Gastroesophageal sphincter (tissue), 4 donors: ENCODE results near the gene PREX1. TPM values are rescaled to one million over a fixed set of nuclear protein-coding genes. Genes with fewer than 3 reads are reported as not detected.

Source experiments
- ATAC-seq: fragments of 150-250 bp; one replicate; pipeline ENCODE4 v1.9.1; 2016; ENCODE audit warnings: mild to moderate bottlenecking, moderate library complexity
- H3K27ac ChIP-seq, 4 donors: fragments of 200-600 bp; sonication (generic) in 3 of 4; 1 replicate in 3 of 4; 2 replicates in 1 of 4; pipeline ENCODE4 v1.5.1; 2016 to 2019
- H3K27me3 ChIP-seq: fragments of 200-600 bp; sonication (generic); one replicate; pipeline ENCODE4 v1.5.1; 2019
- H3K36me3 ChIP-seq, 2 donors: fragments of 200-600 bp; sonication (generic); one replicate each; pipeline ENCODE4 v1.5.1; 2019; ENCODE audit warnings: control low read depth in 1 of 2
- H3K4me1 ChIP-seq, 3 donors: fragments of 200-600 bp; sonication (generic); 1 replicate in 2 of 3; 2 replicates in 1 of 3; pipeline ENCODE4 v1.5.1; 2016 to 2019; ENCODE audit warnings: control low read depth in 2 of 3
- H3K4me3 ChIP-seq, 2 donors: fragments of 200-600 bp; sonication (generic); one replicate each; pipeline ENCODE4 v1.5.1; 2019; ENCODE audit warnings: mild to moderate bottlenecking in 1 of 2, moderate library complexity in 1 of 2
- H3K9me3 ChIP-seq, 3 donors: fragments of 200-600 bp; sonication (generic); one replicate each; pipeline ENCODE4 v1.5.1; 2017 to 2019; ENCODE audit warnings: control low read depth in 2 of 3
- CTCF ChIP-seq, 4 experiments: fragments of 200-600 bp in 2 of 4; fragments of 450-650 bp in 2 of 4; sonication (generic) in 1 of 4; IDR thresholded peaks; one replicate each; pipeline ENCODE4 v1.5.1; 2017 to 2019; ENCODE audit warnings: antibody characterized with exemption in 4 of 4, mild to moderate bottlenecking in 2 of 4, moderate library complexity in 2 of 4
- EP300 ChIP-seq: sonication (generic); formaldehyde crosslinking; IDR thresholded peaks from one replicate; pipeline ENCODE4 v1.6.1; 2017; ENCODE audit warnings: antibody characterized with exemption, mild to moderate bottlenecking
- POLR2A ChIP-seq, 2 donors: fragments of 450-650 bp; IDR thresholded peaks; one replicate each; pipeline ENCODE4 v1.6.1; 2017; ENCODE audit warnings: antibody characterized with exemption in 2 of 2, mild to moderate bottlenecking in 2 of 2, moderate library complexity in 1 of 2
- POLR2AphosphoS5 ChIP-seq: sonication (generic); formaldehyde crosslinking; IDR thresholded peaks from one replicate; pipeline ENCODE4 v1.6.1; 2017; ENCODE audit warnings: antibody characterized with exemption
- WGBS, 2 donors: methylation state at CpG; one replicate each; pipeline ENCODE4 v1.1.5; 2018; ENCODE audit warnings: low coverage in 1 of 2; 5-methylcytosine and 5-hydroxymethylcytosine counted together
- total RNA-seq, 4 donors: library from RNA; depleted of rRNA; stranded (reverse); fragments of >200 nt; gene quantifications; one replicate each; pipeline ENCODE4 v1.1.0, GENCODE V29; 2016

PREX1 gene
- total RNA-seq, 4 donors from 2014 or later, result 16.3 to 35.7 (median 20.0) TPM

GRCh38 chr20:48794360-48794759 lies 33.4 kb downstream of the PREX1 start:
- Histone ChIP-seq H3K27ac (no peak overlapping the region), H3K4me3 (no peak overlapping the region), H3K9me3 (no peaks in the 10 kb centered on the region), H3K27me3 (peaks cover 7% of the 10 kb centered on the region), H3K4me1 (peaks cover 0 to 50% (median 9%) of the 10 kb centered on the region in 3 donors), H3K36me3 (no peaks in the 10 kb centered on the region)
- no peak for TF ChIP-seq EP300
- TF ChIP-seq CTCF (IDR thresholded peaks at IDR 0.05), result no peak
- TF ChIP-seq POLR2A (IDR thresholded peaks at IDR 0.05), result no peak
- TF ChIP-seq POLR2AphosphoS5, result no peak
- no peak for ATAC-seq
- WGBS, 2 donors, result 40% methylated on average over 2 of the region's 5 CpGs; no CpG with 5 or more reads in 1 of the 2 donors

DNA sequence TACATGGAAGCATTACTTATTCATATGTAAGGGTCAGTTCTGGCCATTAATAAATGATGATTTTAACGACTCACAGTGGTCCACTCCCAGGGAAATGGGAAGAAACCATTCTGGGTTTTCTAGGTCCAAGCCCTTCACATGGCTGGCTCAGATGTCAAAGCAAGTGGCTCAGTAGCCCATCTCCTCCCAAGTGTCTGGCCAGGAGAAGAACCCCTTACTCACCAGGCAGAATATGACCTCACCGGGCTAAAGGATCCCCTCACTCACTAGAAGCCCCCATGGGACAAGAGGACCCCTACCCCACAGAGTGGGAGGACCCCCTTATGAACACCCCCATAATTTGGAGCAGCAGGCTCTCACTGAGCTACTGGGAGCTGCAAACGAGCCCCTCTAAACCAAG lies 34.0 kb downstream of the PREX1 start:
- WGBS, 2 donors, result no CpG with 5 or more reads among the region's 3 CpGs
- ATAC-seq, result no peak
- Histone ChIP-seq H3K9me3 (no peaks in the 10 kb centered on the region), H3K27me3 (peaks cover 7% of the 10 kb centered on the region), H3K4me1 (peaks cover 0 to 50% (median 9%) of the 10 kb centered on the region in 3 donors), H3K4me3 (no peak overlapping the region), H3K36me3 (no peaks in the 10 kb centered on the region), H3K27ac (no peak overlapping the region)
- no peak for TF ChIP-seq POLR2AphosphoS5
- TF ChIP-seq CTCF (IDR thresholded peaks at IDR 0.05), result no peak
- no peak for TF ChIP-seq POLR2A (IDR thresholded peaks at IDR 0.05)
- TF ChIP-seq EP300, result no peak

DNA sequence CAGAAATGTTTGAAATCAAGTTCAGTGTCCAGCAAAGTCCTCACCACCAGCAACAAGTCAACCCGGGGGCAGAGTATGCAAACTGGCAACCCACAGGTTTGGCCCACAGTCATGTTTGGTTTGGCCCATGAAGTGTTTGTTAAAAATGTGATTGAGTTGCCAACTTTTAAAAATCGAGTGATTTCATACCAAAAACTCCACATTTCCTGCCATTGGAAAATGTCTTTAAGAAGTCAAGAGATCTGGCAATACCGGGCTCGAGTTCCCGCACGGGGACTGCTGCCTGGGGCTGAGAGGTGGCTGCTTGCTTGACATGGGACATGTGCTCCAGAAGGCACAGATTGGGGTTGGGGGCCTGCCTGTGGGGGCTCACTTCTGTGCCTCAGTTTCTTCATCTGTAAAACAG lies 36.1 kb downstream of the PREX1 start:
- no peak for ATAC-seq
- no peaks in the 10 kb centered on the region for H3K9me3 ChIP-seq
- TF ChIP-seq EP300 (no peak), POLR2AphosphoS5 (no peak)
- no peak overlapping the region for H3K27ac ChIP-seq
- H3K4me1 ChIP-seq, result peaks cover 0 to 48% (median 9%) of the 10 kb centered on the region in 3 donors
- H3K27me3 ChIP-seq, result peaks cover 7% of the 10 kb centered on the region
- 40 to 48% methylated on average over 2 to 6 of the region's 6 CpGs for WGBS, 2 donors
- no peaks in the 10 kb centered on the region for H3K36me3 ChIP-seq
- no peak overlapping the region for H3K4me3 ChIP-seq

- peaks cover 0 to 55% (median 9%) of the 10 kb centered on the region in 3 donors for H3K4me1 ChIP-seq
- H3K4me3 ChIP-seq, result no peak overlapping the region
- no peaks in the 10 kb centered on the region for H3K9me3 ChIP-seq
- H3K27ac ChIP-seq, result no peak overlapping the region
- no peak for TF ChIP-seq CTCF (IDR thresholded peaks at IDR 0.05)
- no peak for TF ChIP-seq POLR2AphosphoS5
- no peak for TF ChIP-seq EP300
- no peak for TF ChIP-seq POLR2A (IDR thresholded peaks at IDR 0.05)
- peaks cover 9% of the 10 kb centered on the region for H3K27me3 ChIP-seq
- ATAC-seq, result no peak
- 43 to 80% methylated on average over 1 to 9 of the region's 11 CpGs for WGBS, 2 donors
- H3K36me3 ChIP-seq, result no peaks in the 10 kb centered on the region
Observed at GRCh38 chr20:48791014-48791413, 36.8 kb downstream of the PREX1 start.

DNA sequence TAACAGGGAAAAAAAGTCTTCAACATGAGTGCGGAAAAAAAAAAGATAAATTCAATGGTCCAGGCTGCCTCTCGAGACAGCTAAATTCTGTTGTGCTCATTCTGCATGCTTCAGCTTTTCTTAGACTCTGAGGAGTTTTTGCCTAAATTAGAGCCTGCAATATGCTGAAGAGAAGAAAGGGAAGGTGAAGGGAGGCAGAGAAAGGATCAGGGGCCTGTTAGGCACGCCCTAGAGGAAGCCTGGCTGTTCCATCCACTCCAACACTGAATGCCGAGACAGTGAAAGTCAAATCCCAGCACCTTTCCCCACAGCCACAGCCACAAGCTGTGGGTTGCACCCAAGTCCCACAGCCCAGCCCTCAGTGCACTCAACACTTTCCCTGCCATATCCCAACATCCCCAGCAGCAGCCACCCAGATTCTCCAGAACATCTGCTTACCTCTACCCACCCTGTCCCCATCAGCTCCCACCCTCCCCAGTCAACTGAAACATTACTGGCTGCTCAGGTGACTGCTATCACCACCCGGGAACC lies 37.3 kb downstream of the PREX1 start:
- no peaks in the 10 kb centered on the region for H3K9me3 ChIP-seq
- no peak overlapping the region for H3K4me3 ChIP-seq
- peaks cover 13% of the 10 kb centered on the region for H3K27me3 ChIP-seq
- WGBS, 2 donors, result 43 to 73% methylated on average over 2 to 4 of the region's 5 CpGs
- ATAC-seq, result no peak
- TF ChIP-seq EP300, result no peak
- no peak for TF ChIP-seq POLR2AphosphoS5
- no peak for TF ChIP-seq POLR2A (IDR thresholded peaks at IDR 0.05)
- TF ChIP-seq CTCF (IDR thresholded peaks at IDR 0.05), result no peak
- H3K36me3 ChIP-seq, result no peaks in the 10 kb centered on the region
- H3K4me1 ChIP-seq, result peaks cover 0 to 56% (median 9%) of the 10 kb centered on the region in 3 donors
- H3K27ac ChIP-seq, result no peak overlapping the region
